SU-DHL-6 (cell line): Measurements from ENCODE around the gene HAGHL.

ENCODE experiments used
- H2AFZ ChIP-seq: fragments of 200-600 bp; sonication (generic); 2 replicates; pipeline ENCODE4 v1.6.1; 2014; ENCODE audit warnings: low read depth, mild to moderate bottlenecking, moderate library complexity, mixed read lengths, antibody characterized with exemption, low read length; ENCODE audit not compliant: severe bottlenecking
- H3F3A ChIP-seq: fragments of 200-600 bp; shearing (Covaris generic); 2 replicates; pipeline ENCODE4 v1.6.0; 2016; ENCODE audit warnings: antibody characterized with exemption, mild to moderate bottlenecking; ENCODE audit not compliant: insufficient read depth
- H3K27ac ChIP-seq: fragments of 200-600 bp; sonication (generic); 2 replicates; pipeline ENCODE4 v1.5.1; 2016; ENCODE audit warnings: low read depth, mild to moderate bottlenecking, low read length, moderate library complexity, mixed read lengths
- H3K27me3 ChIP-seq: fragments of 200-600 bp; sonication (generic), shearing (Covaris generic); 2 replicates; pipeline ENCODE4 v1.6.0; 2014; ENCODE audit warnings: mild to moderate bottlenecking, low read length
- H3K36me3 ChIP-seq: fragments of 200-600 bp; sonication (generic); 2 replicates; pipeline ENCODE4 v1.6.1; 2014; ENCODE audit warnings: mild to moderate bottlenecking, low read length, mixed read lengths
- H3K4me2 ChIP-seq: fragments of 300-600, 200-600 bp; shearing (Covaris generic), sonication (generic); 2 replicates; pipeline ENCODE4 v1.6.0; 2014; ENCODE audit warnings: low read length, low read depth, mild to moderate bottlenecking; ENCODE audit not compliant: poor library complexity, severe bottlenecking
- H3K4me3 ChIP-seq: fragments of 200-600 bp; sonication (generic); 2 replicates; pipeline ENCODE4 v1.5.1; 2014; ENCODE audit warnings: antibody characterized with exemption, low read length, mild to moderate bottlenecking, mixed read lengths; ENCODE audit not compliant: insufficient read depth, poor library complexity, severe bottlenecking
- H3K79me2 ChIP-seq: fragments of 200-600 bp; sonication (generic); 2 replicates; pipeline ENCODE4 v1.6.1; 2014; ENCODE audit warnings: mild to moderate bottlenecking, low read length, moderate library complexity; ENCODE audit not compliant: insufficient read depth
- H3K9ac ChIP-seq: fragments of 200-600 bp; sonication (generic); 2 replicates; pipeline ENCODE4 v1.7.0; 2014; ENCODE audit warnings: mild to moderate bottlenecking, low read length
- H3K9me2 ChIP-seq: fragments of 200-600 bp; sonication (generic); replicated peaks from 2 replicates; pipeline ENCODE4 v1.6.1; 2014; ENCODE audit warnings: low read length; ENCODE audit not compliant: insufficient read depth
- H3K9me3 ChIP-seq: fragments of 200-600 bp; sonication (generic); 2 replicates; pipeline ENCODE4 v1.6.1; 2014; ENCODE audit warnings: low read length, mixed read lengths; ENCODE audit not compliant: insufficient read depth
- H4K20me1 ChIP-seq: fragments of 200-600 bp; sonication (generic); 2 replicates; pipeline ENCODE4 v1.6.1; 2014; ENCODE audit warnings: low read depth, mild to moderate bottlenecking, antibody characterized with exemption, low read length, moderate library complexity, mixed read lengths
- EZH2phosphoT487 ChIP-seq: fragments of 200-600 bp; sonication (generic), shearing (Covaris generic); conservative IDR thresholded peaks from 2 replicates; pipeline ENCODE4 v1.6.1; 2018; ENCODE audit warnings: mild to moderate bottlenecking, antibody characterized with exemption, low read length, moderate library complexity, mixed read lengths
- TF ChIP-seq, protein P1 (sequence below): fragments of 200-600 bp; sonication (generic); IDR thresholded peaks from one replicate; pipeline ENCODE4 v1.5.1; 2017; ENCODE audit warnings: antibody characterized with exemption, mild to moderate bottlenecking, low read length, moderate library complexity; ENCODE audit not compliant: insufficient read depth, poor library complexity, severe bottlenecking

Gene HAGHL

DNA sequence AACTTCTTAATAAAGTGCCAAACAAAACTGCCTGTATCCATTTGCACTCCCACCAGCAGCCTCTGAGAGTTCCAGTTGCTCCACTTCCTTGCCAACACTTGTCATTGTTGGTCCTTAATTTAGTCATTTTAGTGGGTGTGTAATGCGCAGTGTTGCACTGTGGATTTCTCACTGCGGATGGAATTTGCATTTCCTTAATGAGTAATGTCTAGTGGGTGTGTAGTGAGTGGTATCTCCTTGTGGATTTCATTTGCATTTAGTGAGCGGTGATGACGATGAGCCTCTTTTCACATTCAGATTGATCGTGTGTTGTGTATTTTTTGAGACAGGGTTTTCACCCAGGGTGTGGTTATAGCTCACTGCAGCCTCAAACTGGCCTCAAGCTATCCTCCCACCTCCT lies 29.5 kb downstream of the HAGHL start:
- H3K4me2 ChIP-seq = no peak overlapping the region
- TF ChIP-seq EZH2phosphoT487 = no peak
- TF ChIP-seq, protein P1, sequence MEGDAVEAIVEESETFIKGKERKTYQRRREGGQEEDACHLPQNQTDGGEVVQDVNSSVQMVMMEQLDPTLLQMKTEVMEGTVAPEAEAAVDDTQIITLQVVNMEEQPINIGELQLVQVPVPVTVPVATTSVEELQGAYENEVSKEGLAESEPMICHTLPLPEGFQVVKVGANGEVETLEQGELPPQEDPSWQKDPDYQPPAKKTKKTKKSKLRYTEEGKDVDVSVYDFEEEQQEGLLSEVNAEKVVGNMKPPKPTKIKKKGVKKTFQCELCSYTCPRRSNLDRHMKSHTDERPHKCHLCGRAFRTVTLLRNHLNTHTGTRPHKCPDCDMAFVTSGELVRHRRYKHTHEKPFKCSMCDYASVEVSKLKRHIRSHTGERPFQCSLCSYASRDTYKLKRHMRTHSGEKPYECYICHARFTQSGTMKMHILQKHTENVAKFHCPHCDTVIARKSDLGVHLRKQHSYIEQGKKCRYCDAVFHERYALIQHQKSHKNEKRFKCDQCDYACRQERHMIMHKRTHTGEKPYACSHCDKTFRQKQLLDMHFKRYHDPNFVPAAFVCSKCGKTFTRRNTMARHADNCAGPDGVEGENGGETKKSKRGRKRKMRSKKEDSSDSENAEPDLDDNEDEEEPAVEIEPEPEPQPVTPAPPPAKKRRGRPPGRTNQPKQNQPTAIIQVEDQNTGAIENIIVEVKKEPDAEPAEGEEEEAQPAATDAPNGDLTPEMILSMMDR = no peak

DNA sequence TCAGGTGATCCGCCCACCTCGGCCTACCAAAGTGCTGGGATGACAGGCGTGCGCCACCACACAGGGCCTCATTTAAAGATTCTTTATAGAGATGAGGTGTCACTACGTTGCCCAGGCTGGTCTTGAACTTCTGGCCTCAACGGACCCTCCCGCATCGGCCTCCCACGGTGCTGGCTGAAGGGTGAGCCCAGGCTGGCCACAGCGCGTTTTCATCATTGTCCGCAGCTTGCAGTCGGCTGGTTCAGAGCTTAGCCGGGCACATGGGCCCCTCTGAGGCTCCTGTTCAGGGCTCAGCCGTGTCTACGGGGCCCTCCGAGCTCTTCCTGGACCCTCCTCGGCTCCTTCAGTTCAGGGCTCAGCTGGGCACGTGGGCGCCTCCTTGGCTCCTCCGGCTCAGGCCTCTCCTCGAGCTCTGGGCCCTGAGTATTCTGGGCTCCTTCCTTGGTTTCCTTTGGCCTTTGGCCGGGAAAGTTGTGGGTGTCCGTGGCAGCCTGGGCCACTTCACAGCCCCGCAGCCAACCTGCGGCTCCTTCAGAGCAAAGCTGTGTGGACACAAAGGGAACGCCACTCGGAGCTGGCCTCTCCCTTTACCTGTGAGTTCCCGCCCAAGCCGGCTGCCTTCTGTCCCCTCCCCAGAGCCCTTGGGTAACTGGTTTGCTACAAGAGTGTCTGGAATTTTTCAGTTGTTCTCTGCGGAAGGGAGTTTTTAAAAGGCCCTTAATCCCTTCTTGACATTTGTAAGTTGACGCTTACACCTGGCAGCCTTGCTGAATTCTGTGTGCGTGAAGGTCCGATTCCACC lies 32.4 kb downstream of the HAGHL start:
- no peaks in the 10 kb centered on the region for H3K36me3 ChIP-seq
- H2AFZ ChIP-seq = no peak overlapping the region
- H4K20me1 ChIP-seq = no peaks in the 10 kb centered on the region
- TF ChIP-seq, protein P1 = no peak
- TF ChIP-seq EZH2phosphoT487 = no peak
- no peaks in the 10 kb centered on the region for H3K79me2 ChIP-seq
- H3K27ac ChIP-seq = no peak overlapping the region
- no peak overlapping the region for H3K4me2 ChIP-seq
- no peaks in the 10 kb centered on the region for H3K9me2 ChIP-seq
- no peak overlapping the region for H3K4me3 ChIP-seq
- no peaks in the 10 kb centered on the region for H3F3A ChIP-seq
- no peak overlapping the region for H3K9ac ChIP-seq
- H3K27me3 ChIP-seq = no peaks in the 10 kb centered on the region
- H3K9me3 ChIP-seq = no peaks in the 10 kb centered on the region

More for the DNA sequence above, 29.5 kb downstream of the HAGHL start:
- no peaks in the 10 kb centered on the region for H3K27me3 ChIP-seq
- no peaks in the 10 kb centered on the region for H3K36me3 ChIP-seq
- H2AFZ ChIP-seq = no peak overlapping the region
- no peak overlapping the region for H3K4me3 ChIP-seq
- H3F3A ChIP-seq = no peaks in the 10 kb centered on the region
- H3K79me2 ChIP-seq = no peaks in the 10 kb centered on the region
- H3K9me3 ChIP-seq = no peaks in the 10 kb centered on the region
- no peak overlapping the region for H3K27ac ChIP-seq
- no peaks in the 10 kb centered on the region for H4K20me1 ChIP-seq
- no peak overlapping the region for H3K9ac ChIP-seq
- no peaks in the 10 kb centered on the region for H3K9me2 ChIP-seq

GRCh38 chr16:760065-760464 lies 33.2 kb downstream of the HAGHL start:
- no peaks in the 10 kb centered on the region for H3K27me3 ChIP-seq
- H3F3A ChIP-seq = no peaks in the 10 kb centered on the region
- no peak overlapping the region for H3K9ac ChIP-seq
- H3K9me3 ChIP-seq = no peaks in the 10 kb centered on the region
- no peak for TF ChIP-seq EZH2phosphoT487
- TF ChIP-seq, protein P1 = no peak
- no peaks in the 10 kb centered on the region for H3K9me2 ChIP-seq
- H4K20me1 ChIP-seq = no peaks in the 10 kb centered on the region
- no peaks in the 10 kb centered on the region for H3K36me3 ChIP-seq
- H3K79me2 ChIP-seq = no peaks in the 10 kb centered on the region
- H3K4me3 ChIP-seq = no peak overlapping the region
- no peak overlapping the region for H2AFZ ChIP-seq
- H3K27ac ChIP-seq = no peak overlapping the region
- no peak overlapping the region for H3K4me2 ChIP-seq
